Effector CD8-positive, alpha-beta T cell (primary cell): ENCODE data around the gene TMEM179.

ENCODE experiments used
- DNase-seq: peaks from one replicate; lab custom pipeline; 2025; lab: John Stamatoyannopoulos, UW

The TMEM179 gene

DNA sequence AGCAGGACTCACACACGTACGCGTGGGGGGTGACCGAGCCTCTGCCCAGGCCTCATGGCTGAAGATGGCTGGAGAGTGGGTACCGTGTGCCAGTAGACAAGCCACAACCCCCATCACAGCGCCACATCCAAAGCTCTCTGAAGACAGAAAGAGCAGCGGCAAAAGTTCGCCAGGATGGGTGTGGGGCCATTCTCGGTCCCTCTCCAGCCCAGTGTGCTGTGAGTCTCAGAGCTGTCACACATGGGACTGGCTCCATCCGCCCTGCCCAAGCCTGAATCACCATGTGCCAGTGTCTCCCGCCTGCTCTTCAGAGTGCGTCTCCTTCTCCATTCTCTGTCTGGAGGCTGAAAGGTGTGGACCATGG is 5.7 kb downstream of the TMEM179 start:
- DNase-seq, result no peak

DNA sequence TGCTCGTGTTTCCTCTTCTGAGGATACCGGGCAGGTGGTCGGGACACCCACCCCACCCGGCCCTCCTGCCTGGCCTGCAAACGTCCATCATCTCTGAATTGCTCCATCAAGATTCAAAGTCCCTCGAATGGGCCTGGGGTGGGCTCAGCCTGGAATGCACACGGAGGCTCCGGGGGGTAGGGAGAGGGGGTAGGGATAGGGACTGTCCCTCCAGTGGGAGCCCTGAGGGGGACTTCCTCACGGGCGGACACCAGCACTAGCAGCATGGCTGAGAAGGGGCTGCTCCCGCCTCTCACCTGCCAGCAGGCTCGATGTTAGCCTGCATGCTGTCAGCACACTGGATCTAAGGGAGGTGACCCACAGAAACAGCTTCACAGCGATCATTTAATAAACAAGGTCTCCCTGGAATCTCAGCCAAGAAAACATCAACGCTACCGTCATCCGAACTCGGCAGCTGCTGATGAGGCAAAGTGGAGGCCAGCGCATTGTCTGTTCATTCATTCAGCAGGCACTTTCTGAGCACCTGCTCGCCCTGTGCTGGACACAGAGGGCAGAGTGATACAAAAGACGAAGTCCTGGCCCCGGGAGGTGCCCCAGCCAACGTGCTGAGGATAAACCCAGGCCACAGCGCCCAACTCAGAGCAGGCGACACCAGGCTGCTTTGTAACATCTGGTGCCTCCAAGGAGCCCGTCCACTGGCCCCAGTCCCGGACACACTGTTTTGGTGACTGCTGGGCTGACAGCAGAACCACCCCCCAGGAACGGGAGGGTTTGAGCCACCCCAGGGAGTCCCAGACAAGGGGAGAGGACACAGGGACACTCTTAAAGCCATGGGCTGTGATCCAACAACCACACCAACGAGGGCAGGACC is 6.3 kb downstream of the TMEM179 start:
- no peak for DNase-seq

DNA sequence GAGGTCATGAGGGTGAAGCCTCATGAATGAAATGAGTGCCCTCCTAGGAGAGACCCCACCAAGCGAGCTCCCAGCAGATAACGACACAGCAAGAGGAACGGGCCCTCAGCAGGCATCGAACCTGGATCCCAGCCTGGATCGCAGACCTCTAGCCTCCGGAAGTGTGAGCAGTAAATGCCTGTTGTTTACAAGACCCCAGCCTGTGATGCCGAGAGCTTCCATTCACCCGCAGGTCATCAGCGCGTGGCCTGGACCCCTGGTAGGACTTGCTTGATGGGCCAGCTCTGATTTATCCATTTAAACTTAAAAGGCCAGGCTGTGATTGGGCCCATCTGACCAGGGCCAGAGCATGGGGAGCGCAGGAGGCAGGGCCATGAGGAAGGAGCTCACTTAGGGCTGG is 7.0 kb downstream of the TMEM179 start:
- no peak for DNase-seq

DNA sequence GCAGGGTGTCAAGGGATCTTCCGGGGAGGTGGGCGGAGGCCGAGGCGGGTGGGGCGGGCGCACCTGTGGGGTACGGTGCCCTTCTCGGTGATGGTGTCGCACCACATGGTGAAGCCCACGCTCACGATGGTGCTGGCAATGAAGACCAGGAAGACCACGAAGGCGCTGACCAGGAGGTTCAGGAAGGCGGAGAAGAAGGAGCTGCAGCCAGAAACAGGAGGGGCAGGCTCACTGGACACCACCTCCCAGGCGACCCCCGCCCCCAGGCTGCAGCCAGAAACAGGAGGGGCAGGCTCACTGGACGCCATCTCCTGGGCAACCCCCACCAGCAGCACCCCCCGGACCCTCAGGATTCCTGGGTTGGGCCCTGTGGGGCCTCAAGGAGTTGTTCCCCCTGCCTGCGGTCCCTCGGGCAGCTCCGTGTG is 7.6 kb downstream of the TMEM179 start:
- no peak for DNase-seq

- DNase-seq, result no peak
These were observed 8.1 kb downstream of the TMEM179 start for GRCh38 chr14:104596451-104596918.

- DNase-seq, result no peak
These were observed 8.6 kb downstream of the TMEM179 start for GRCh38 chr14:104595911-104596450.

GRCh38 chr14:104595116-104595675 is 9.4 kb downstream of the TMEM179 start:
- no peak for DNase-seq

DNA sequence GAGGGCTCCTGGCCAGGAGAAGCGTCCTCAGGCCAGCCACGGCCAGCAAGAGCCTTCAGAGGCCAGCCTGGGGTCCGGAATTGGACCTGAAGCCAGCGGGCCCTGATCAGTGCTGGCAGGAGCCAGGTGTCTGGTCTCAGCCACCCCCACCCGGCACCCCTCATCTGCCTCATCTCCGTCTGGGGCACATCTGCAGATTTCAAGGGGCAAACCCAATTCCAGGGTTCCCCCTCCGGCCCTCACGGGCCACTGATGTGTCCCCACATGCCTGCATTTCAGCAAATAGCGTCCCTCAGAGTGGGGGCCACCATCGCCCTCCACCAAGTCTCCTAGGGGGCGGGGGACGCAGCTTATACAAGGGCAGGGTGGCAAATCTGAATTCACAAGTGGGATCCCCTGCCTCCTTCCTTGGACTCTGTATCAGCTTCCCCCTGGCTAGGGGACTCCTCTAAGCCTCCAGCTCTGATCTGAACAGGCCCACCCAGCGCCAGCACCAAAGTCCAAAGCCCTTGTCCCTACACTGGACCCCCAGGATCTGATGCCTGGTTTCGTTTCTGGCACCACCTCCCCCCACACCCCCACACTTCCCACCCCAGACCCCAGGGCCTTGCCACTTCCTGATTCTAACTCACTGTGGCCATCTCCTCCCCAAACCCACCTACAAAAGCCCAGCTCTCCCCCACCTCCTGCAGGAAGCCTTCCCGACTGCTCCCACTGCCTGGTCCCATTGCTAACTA is 10.1 kb downstream of the TMEM179 start:
- DNase-seq, result no peak

- DNase-seq, result no peak
These were observed 10.8 kb downstream of the TMEM179 start for GRCh38 chr14:104593710-104594136.

DNA sequence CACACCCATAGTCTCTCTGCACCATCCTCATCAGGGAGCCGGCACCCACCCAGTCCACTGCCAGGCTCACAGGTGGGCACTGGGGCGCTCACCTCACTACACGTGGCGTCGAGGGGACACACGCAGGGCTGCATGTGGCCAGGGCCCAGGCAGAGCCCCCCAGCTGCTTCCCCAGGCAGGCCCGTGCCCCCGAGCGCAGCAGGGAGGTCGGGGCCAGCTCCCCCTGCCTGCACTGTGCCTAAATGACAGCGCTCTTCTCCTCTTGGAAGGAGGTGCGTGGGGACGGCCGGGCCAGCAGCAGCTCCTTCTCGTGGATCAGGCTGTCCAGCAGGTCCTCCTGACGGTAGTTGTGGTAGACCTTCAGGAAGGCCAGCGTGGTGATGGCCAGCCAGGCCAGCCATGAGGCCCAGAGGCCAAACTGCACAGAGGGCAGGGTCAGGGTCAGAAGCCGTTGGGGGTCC is 11.3 kb downstream of the TMEM179 start:
- DNase-seq, result no peak

GRCh38 chr14:104592785-104593184 is 11.8 kb downstream of the TMEM179 start:
- no peak for DNase-seq

GRCh38 chr14:104592292-104592672 is 12.3 kb downstream of the TMEM179 start:
- no peak for DNase-seq

- no peak for DNase-seq
These were observed 12.9 kb downstream of the TMEM179 start for GRCh38 chr14:104591506-104592291.

GRCh38 chr14:104591031-104591430 is 13.5 kb downstream of the TMEM179 start:
- DNase-seq, result no peak

- no peak for DNase-seq
These were observed 14.2 kb downstream of the TMEM179 start for GRCh38 chr14:104590240-104590965.

GRCh38 chr14:104589338-104590195 is 15.0 kb downstream of the TMEM179 start:
- no peak for DNase-seq

DNA sequence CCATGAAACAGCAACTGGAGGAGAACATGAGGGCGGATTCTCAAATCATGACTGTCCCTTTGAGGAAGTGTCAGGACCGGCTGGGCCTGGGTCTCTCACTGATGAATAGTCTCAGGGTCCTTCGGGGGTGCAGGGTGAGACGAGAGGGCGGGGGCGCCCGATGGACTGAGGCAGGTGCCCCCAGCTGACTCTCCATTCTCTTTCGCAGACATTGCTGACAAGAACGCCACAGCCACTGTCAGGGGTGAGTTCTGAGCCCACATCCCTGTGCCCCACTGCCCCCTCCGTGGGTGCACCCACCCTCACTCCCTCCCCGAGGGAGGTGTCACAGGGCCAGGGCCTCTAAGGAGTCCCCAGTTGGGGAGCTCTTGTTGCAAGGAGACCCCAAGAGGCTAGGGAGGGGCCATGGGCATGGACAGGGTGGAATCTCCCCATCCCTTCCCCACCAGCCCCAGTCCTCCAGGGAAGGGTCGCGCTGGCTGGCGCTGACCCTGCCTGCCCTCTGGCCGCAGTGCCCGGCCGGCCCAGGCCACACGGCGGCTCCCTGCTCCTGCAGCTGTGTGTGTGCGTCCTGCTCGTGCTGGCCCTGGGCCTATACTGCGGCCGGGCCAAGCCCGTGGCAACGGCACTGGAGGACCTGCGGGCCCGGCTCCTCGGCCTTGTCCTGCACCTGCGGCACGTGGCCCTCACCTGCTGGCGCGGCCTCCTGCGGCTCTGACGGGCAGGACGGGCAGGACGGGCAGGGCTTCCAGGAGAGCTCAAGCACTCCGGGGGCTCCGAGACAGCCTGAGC is 16.3 kb downstream of the TMEM179 start:
- DNase-seq, result no peak

GRCh38 chr14:104587641-104588040 is 16.9 kb downstream of the TMEM179 start:
- DNase-seq, result no peak
